RWPE2 (cell line): ENCODE measurements around the gene IL17RD.

Source experiments
- ATAC-seq: fragments of 200-7000 bp; cut with Tn5 transposase; 3 replicates; pipeline ENCODE4 v1.9.1; 2021; ENCODE audit warnings: low read depth
- DNase-seq: peaks from one replicate; pipeline ENCODE4 v3.0.0-alpha.2; 2020; ENCODE audit warnings: low spot score
- H3K27ac ChIP-seq: fragments of 450-650 bp; 2 replicates; pipeline ENCODE4 v1.5.1; 2017; ENCODE audit warnings: mild to moderate bottlenecking; ENCODE audit not compliant: poor library complexity, severe bottlenecking
- H3K27me3 ChIP-seq: fragments of 250-450 bp; sonication (Bioruptor Pico); 2 replicates; pipeline ENCODE4 v1.5.1; 2021; ENCODE audit warnings: mild to moderate bottlenecking, moderate library complexity; ENCODE audit not compliant: insufficient read depth, poor library complexity, severe bottlenecking
- H3K36me3 ChIP-seq: fragments of 250-450 bp; sonication (Bioruptor Pico); 2 replicates; pipeline ENCODE4 v1.5.1; 2020; ENCODE audit warnings: low read depth, mild to moderate bottlenecking, moderate library complexity
- H3K4me1 ChIP-seq: fragments of 250-450 bp; sonication (Bioruptor Pico); 2 replicates; pipeline ENCODE4 v1.5.1; 2021; ENCODE audit warnings: mild to moderate bottlenecking, moderate library complexity; ENCODE audit not compliant: insufficient read depth, poor library complexity, severe bottlenecking
- H3K4me3 ChIP-seq: fragments of 250-450 bp; sonication (Bioruptor Pico); 2 replicates; pipeline ENCODE4 v1.5.1; 2021; ENCODE audit warnings: mild to moderate bottlenecking, moderate library complexity; ENCODE audit not compliant: severe bottlenecking
- H3K9me3 ChIP-seq: fragments of 250-450 bp; sonication (Bioruptor Pico); 2 replicates; pipeline ENCODE4 v1.5.1; 2021; ENCODE audit warnings: mild to moderate bottlenecking, moderate library complexity; ENCODE audit not compliant: severe bottlenecking
- CTCF ChIP-seq: fragments of 450-650 bp; IDR thresholded peaks from one replicate; pipeline ENCODE4 v1.5.1; 2017; ENCODE audit warnings: mild to moderate bottlenecking, moderate library complexity; ENCODE audit not compliant: poor library complexity, severe bottlenecking

The IL17RD gene

GRCh38 chr3:57132674-57133073, 32.5 kb downstream of the IL17RD start:
- no peak for TF ChIP-seq CTCF
- H3K27ac ChIP-seq, result no peak overlapping the region
- ATAC-seq, result no peak
- no peaks in the 10 kb centered on the region for H3K27me3 ChIP-seq
- H3K36me3 ChIP-seq, result no peaks in the 10 kb centered on the region
- no peaks in the 10 kb centered on the region for H3K4me1 ChIP-seq
- no peaks in the 10 kb centered on the region for H3K9me3 ChIP-seq
- H3K4me3 ChIP-seq, result no peak overlapping the region
- DNase-seq, result no peak

GRCh38 chr3:57131210-57131588, 34.0 kb downstream of the IL17RD start:
- H3K36me3 ChIP-seq, result no peaks in the 10 kb centered on the region
- DNase-seq, result no peak
- H3K9me3 ChIP-seq, result no peaks in the 10 kb centered on the region
- TF ChIP-seq CTCF, result no peak
- ATAC-seq, result no peak
- no peak overlapping the region for H3K4me3 ChIP-seq
- no peaks in the 10 kb centered on the region for H3K27me3 ChIP-seq
- no peak overlapping the region for H3K27ac ChIP-seq
- no peaks in the 10 kb centered on the region for H3K4me1 ChIP-seq

- Histone ChIP-seq H3K36me3 (no peaks in the 10 kb centered on the region), H3K4me3 (no peak overlapping the region), H3K4me1 (no peaks in the 10 kb centered on the region), H3K9me3 (no peaks in the 10 kb centered on the region), H3K27ac (no peak overlapping the region), H3K27me3 (no peaks in the 10 kb centered on the region)
- ATAC-seq, result no peak
- no peak for DNase-seq
- TF ChIP-seq CTCF, result no peak
These were observed 34.5 kb downstream of the IL17RD start for GRCh38 chr3:57130571-57131209.

- H3K4me1 ChIP-seq, result no peaks in the 10 kb centered on the region
These were observed 36.1 kb downstream of the IL17RD start for GRCh38 chr3:57128826-57129667.

More at GRCh38 chr3:57128826-57129667, 36.1 kb downstream of the IL17RD start:
- DNase-seq (no peak), ATAC-seq (no peak)
- H3K9me3 ChIP-seq, result no peaks in the 10 kb centered on the region
- no peaks in the 10 kb centered on the region for H3K27me3 ChIP-seq
- H3K27ac ChIP-seq, result no peak overlapping the region
- no peak for TF ChIP-seq CTCF
- no peaks in the 10 kb centered on the region for H3K36me3 ChIP-seq
- H3K4me3 ChIP-seq, result no peak overlapping the region
